ENCODE data around the gene DCDC2B.

The DCDC2B gene

DNA sequence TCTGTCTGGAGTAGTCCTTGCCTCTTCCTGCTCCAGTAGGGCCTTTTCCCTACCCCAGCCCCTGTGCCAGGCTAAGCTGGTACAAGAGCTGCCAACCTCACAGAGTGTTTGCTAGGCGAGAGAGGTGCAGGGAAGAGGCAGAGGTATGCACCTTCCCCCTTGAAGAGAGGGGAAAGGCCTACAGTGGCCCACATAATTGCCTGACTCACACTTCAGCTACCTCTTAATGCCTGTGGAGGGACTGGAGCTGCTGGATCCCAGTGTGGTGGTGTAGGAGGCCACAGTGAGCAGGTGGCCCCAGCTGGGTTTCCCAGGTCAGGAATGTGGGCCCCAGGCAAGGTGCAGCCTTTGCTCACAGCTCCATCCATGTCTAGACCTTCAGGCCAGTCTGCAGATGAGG is 11.8 kb upstream of the DCDC2B start:
- no peak for DNase-seq

DNA sequence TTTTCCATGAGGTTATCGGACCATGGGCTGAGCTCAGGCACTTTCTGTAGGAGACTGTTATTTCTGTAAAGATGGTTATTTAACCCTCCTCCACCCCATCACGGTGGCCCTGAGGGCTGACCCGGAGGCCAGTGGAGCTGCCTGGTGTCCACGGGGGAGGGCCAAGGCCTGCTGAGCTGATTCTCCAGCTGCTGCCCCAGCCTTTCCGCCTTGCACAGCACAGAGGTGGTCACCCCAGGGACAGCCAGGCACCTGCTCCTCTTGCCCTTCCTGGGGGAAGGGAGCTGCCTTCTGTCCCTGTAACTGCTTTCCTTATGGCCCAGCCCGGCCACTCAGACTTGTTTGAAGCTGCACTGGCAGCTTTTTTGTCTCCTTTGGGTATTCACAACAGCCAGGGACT is 11.1 kb upstream of the DCDC2B start:
- DNase-seq, result no peak

DNA sequence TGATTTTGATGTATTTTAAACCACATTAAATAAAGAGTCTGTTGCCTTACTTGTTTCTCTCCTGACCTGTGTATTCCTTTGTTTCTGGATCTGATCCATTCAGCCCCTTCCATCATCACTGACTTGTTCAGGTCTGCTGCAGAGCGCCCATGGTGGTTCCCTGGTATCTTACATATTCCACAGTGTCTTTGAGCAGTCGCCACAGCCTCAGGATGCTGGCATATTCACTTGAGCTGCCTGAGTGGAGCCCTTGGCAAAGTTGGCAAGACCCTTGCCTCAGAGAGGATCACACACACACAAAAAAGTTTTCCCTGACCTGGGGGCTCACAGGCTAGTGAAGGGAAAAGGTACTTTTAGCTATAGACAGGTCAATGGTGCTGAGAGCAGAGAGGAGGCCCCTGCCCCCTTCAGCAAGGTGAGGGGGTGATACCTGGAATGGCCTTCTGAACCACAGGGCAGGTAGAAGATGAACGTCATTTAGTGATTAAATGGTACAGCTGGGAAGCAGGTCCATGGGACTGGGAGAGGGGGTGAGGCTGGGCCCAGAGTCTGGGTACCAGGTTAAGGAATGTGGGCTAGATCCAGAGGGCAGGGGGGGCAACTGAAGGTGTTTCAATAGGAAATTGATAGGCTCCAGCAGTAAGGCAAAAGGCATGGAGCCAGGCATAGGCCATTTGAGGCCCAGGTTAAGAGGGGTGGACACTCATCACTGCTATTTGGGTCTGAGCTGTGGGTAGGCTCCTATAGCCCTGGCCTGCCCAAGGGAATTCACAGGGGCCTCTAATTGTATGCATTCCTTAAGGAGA is 10.4 kb upstream of the DCDC2B start:
- no peak for DNase-seq

DNA sequence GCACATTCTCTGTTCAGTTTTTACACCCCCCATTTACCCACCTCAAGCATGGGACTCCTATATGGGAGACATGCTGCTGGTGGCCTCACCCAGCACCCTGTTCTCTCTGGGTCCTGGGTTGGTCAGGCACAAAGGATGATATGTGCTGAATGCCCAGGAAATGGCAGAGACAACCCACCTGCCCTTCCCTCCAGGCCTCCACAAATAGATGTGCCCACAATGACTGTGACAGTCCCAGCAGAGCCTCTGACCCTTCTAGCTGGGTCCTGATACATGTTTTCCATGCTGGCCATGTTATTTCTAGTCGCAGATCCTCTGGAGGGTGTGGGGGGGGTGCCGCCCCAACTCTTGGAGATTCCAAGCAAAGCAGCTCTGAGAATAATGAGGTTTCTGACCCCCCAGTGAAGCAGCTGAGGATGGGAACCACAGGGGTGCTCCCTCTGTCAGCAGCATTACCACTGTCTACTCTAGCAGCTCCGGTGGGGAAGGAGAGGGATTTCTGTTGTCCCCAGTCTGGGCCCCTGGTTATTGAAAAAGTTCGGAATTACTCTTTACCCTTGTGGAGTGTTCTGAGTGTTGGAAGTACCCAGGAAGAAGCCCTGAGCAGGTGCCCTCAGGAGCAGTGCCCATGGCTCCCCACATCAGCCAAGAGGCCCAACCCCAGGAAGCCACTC is 9.7 kb upstream of the DCDC2B start:
- no peak for DNase-seq

DNA sequence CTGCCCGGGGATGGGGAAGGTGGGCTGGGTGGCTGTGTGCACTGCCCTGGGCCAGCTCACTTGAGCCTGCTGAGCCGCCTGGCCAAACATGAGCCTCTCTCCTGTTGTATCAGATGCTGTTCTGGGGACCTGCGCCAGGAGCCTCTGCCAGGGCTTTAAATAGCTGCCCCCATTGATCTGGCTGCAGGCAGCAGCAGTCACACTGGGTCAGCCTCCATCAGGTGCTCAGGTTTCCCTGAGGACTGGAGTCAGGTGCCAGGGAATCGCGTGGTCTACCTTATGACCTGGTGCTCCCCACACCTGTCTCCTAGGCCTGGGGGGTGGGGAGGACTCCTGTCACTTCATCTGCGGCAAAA is 9.2 kb upstream of the DCDC2B start:
- DNase-seq, result peak; percentile 45

DNA sequence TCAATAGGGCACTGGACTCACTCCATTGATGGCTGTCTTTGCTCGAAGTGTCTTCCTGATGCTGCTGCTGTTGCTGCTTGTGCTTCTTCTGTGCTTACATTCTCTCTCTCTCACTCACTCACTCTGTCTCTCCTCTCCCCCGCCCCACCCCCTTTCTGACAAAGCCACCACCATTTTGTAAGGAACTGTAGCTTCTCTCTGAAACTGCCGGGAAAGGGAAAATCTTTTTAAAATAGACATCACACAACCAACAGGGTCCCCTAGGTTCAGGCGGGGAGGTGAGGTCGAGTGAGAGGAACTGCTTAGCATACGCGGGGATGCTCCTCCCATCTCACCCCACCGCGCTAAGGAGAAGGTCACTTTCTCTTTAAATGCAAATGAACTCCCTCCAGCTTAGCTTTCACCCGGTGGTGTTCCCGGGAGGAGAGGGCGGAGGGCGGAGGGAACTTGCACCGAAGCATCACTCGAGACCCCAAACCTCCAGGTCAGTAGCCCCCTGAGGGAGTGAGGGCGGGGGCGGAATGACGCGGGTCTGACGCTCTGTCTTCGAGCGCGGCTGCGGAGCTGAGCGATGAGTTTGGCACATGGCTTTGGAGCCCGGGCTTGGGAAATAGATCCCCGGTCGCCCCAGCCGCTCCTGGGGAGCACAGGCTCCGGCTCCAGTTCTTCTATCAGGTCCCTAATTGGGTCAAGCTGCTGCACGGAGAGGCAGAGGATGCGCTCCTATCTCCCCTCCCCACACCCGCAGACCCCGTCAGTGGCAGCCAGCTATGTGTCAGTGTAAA is 8.5 kb upstream of the DCDC2B start, which contains the start of gene CCDC28B:
Gene CCDC28B (plus strand): TSS at position 370 of the 785 bp plus-strand sequence. CDS start 1,341 bp downstream, outside the sequence.
- peak; percentile 62 for DNase-seq

DNA sequence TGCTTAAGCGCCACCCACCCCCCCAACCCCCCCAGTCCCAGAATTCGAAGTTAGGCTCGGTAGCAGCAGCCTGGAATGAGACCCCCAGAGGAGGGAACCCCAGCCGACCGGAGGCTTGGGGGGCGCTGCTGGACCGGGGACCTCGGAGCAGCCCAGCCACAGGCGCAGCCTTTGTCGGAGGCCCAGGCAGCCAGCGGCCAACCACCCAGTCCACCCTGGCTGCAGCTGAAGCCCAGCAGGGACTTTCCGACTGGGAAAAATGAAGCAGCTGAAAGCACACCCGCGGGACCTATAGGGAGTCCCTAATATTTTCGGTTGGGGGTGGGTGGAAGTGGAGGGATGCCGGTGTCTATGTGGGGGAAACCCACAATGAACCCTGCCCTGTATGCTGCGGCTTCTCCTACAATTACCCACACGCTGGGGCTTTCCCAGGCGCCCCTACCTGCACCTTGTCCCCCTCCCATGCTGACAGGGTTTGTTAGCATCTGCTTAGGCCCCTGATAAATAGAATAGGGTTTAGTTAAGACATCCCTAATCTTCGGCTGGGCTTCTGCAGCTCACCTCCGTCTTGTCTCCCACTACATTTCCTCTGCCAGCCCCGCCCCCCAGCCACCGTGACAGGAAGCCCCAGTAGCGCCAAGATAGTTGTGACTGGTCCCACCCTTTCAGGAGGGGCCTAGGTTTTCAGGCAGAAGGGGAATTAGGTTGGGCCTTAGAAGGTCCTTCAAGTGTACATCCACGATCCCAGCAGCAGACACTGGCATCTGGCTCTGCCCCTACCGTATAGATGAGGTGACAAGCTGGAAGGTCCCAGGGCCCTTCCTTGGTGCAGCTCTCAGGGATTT is 7.7 kb upstream of the DCDC2B start:
- DNase-seq, result no peak

DNA sequence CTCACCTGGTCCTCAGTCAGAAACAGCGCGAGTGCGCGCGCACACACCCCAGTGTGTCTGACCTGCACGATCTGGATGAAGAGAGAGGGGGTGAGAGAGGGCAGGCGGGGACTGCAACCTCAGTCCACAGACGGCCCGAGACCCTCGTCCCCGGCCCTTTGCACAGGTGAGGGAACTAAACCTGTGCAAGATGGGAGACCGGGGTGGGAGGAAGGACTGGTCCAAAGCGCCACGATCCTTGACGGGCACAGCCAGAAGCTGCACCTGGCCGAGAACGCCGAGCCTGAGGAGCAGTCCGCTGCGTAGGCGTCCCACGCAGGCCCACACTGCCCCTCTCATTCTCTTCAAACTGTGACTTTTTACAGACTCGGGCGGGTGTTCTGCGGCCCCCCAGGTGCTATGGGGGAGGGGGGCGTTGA is 3.9 kb upstream of the DCDC2B start:
- DNase-seq, result no peak

DNA sequence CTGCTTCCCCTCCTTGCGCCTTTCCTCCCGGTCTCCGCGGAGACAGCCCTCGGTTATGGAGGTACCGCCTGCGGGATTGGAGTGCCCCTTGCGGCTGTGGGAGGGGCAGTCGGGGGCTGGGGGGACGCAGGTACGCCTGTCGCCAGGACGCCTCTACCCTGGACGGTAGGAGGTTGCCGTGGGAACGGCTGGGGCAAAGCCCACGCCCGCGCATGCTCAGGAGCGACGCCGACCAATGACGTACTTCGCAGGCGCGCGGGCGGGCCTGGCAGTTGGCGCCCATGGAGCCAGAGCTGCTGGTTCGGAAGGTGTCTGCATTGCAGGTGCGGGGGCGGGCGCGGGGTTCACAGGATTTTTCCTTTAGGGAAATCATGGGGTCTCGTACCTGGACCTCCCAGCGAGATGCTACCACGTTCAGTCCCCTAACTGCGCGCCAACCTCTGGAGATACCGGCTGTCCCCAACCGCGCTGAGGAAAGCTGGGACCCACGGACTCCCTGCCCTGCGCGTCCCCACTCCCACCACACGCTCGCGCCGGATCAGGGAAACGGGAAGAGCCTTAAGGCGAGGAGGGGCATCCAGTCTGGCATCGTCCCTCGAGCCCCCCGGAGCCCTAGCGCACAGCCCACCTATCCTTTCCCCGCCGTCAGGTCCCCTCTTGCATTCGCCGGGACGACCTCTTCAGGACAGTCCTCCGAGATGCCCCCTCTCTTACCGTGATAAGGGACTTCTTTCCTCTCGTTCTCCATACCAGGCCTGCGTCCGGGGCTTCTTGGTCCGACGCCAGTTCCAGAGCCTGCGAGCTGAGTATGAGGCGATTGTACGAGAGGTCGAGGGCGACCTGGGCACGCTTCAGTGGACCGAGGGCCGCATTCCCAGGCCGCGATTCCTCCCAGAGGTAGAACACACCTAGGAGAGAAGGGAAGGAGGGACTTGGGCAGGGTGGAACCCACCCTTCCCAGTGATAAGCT is 3.2 kb upstream of the DCDC2B start, which contains the start of gene IQCC:
Gene IQCC (plus strand): TSS at position 271 of the 970 bp plus-strand sequence. CDS start 11 bp downstream, at position 282.
- peak; percentile 96 for DNase-seq

DNA sequence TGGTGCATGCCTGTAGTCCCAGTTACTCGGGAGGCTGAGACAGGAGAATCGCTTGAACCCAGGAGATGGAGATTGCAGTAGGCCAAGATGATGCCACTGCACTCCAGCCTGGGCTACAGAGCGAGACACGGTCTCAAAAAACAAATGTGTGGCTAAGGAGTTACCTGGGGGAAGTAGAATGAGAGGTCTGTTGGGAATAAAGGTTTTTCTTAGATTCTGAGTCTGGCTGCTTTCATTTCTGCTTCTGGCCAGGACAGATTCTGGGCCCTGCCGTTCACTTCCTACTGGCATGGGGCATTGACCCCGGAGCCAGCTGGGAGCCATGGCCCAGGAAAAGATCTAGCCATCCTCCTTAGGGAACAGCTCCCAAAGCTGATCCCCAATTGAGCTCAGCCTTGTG is 420 bp upstream of the DCDC2B start:
- no peak for DNase-seq

DNA sequence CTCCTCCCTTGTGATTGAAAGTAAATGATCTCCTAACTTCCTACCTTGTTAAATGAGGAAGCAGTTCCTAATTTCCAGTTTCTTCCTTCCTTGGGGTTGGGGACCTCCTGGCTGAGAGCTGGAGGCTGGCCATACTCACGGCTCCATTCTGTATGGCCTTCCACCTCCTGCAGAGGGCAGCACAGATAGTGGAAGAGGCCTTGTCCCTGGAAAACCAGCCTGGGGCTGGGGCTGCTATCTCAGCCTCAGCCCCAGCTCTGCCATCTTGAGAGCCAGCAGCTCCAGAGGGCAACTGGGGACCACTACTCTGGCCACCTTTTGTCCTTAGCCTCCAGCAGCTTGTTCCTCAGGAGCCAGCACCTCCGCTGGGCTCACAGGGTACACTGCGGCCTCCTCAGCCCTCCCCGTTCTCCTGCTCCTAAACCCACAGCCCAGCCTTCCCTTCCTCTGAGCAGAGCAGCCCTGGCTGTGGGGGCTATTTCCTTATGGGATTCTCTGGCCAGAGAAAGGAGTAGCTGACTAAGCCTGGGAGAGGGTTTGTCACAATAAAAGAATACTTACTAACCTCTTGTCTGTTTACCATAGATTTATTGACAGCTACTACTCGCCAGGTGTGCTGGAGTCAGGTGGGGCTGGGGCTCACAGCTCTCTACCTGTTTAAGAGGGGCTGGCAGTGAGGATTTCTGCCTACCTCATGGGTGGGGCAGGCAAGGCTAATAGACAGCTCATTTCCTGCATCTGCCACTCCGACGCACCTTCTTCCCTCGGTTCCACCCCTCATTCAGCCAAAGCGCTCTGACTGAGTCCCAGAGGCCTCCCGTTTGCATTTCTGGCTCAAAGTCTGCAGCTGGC is 7.0 kb downstream of the DCDC2B start:
- peak; percentile 43 for DNase-seq

DNA sequence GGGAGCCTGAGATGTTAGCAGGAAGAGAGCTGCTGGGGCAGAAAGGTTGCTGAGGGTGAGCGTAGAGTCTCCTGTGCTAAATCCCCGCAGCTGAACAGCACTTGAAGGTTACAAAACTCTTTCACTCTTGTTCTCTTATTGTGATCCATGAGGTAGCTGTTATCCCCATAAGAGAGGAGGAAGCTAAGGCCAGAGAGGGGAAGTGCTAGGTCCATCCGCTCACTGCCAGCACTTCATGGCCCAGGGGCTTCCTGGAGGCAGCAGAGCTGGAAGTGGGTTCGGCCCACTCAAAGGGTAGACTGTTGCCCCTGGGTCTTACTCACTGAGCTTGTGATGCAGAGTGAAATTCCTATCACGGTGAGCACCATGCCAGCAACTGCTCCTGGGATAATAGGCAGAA is 7.7 kb downstream of the DCDC2B start:
- DNase-seq, result no peak

DNA sequence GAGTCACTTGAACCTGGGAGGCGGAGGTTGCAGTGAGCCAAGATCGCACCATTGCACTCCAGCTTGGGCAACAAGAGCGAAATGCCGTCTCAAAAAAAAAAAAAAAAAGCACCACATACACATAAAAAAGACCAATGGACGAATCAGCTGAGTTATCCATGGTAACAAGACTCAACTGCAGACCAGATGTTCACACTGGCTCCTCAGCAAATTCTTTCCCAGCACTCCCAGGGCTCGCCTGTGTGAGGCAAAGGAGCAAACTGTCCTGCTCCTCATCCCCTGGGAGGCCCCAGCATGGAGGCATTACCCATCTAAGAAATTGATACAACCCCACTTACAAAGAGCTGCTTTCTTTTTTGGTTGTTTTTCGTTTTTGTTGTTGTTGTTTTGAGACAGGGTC is 10.1 kb downstream of the DCDC2B start:
- no peak for DNase-seq

DNA sequence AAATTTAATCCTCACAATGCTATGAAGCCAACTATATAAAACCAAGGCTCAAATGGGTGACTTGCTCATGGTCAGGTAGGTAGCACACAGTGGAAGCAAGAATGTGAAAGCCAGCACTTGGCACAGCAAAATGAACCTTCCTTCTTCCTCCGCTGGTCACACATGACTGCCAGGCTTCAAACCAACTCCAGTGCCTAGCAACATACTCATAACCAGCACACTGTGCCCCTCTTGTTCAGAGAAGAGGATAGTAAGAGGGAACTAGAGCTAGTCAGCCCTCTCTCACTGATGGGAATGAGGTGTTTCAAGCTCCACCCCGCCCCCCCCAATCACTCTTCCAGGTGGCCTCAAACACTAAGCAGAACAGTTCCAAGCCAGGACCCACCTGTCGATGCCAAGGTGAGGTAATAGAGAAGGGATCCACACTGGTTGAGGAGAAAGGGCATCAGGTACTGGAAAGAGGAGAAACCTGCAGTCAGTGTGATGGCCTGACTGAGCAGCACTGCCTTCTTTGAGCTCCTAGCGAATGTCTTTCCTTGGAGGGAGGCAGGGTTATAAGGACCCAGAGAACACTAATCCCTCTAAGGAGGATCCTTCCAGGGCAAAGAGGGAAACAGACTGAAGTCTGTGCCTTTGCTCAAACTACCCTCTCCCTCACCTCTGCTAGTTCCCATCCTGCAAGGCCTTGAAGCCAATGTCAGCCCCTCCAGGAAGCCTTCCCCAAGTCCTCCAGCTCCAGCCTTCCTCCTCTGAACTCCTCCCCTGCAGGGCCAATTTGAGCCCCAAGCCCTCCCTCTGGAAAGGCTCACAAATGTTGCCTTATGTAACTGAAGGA is 12.1 kb downstream of the DCDC2B start:
- DNase-seq, result no peak

DNA sequence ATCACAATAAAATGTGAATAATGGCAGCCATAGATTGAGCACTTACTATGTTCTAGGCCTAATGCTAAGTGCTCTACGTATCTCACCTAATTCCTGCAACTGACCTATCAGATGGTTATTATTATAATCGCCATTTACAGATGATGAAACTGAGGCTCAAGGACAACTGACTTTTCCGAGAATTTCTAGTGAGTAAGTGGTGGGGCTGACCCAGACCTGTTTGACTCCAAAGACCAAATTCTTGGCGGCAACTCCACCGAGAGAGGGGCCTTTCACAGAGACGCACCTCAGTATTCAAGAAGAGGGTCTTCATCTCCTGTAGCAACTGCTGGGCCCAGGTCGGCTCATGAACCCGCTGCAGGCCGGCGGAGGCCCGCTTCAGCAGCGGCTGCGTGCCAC is 12.7 kb downstream of the DCDC2B start:
- no peak for DNase-seq

DNA sequence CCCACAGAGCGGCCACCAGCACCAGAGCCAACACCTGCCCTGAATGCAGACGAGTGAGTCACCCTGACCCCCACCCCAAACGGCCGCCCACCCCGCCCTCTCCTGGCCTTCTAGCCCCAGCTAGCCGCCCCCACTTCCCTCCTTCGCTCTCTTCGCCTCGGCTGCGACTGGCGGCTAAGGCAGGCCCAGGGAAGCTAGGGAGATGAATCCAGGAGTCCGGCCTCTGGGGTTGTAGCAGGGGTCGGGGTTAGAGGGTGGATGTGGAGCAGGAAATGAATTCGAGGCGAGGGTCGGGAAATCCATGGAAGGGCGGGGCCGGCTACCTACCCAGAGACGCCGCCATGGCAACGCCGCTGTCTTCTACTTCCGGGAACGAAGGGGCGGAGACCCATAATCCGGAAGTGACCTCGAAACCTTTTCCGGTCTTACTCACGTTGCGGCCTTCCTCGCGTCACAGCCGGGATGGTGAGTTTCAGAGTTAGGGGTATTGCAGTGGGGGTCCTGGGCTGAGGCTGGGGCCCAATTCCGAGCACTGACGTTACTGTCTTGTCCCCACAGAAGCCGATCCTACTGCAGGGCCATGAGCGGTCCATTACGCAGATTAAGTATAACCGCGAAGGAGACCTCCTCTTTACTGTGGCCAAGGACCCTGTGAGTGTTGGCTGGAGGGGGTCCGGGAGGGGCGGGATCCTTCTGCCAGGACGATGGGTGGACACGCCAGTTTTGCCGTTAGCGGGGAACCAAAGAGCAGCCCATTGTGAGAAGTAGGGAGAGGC is 13.3 kb downstream of the DCDC2B start, which contains the start of the genes EIF3I and TMEM234:
Gene EIF3I (plus strand): TSS at position 428 of the 776 bp plus-strand sequence. CDS start 35 bp downstream, at position 463.
Gene TMEM234 (minus strand): TSS at position 374 of the 776 bp plus-strand sequence. CDS start 31 bp downstream, at position 343.
- DNase-seq, result peak; percentile 95

DNA sequence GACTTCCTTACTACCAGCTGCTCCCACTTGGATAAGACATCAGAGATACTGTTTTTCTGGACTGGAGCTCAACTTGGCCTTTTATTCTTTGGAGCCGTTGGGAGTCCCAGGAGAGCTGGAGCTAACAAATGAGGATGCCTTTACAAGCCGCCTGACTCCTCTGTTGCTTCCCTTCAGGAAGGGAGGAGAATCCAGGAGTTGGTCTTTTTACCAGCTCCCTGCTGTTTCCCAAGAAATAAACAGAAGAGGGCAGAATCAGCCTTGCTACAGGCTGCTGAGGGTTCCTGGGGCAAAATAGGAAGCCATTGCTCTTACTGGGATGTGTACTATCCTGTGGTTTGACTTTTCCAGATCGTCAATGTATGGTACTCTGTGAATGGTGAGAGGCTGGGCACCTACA is 14.8 kb downstream of the DCDC2B start:
- no peak for DNase-seq

DNA sequence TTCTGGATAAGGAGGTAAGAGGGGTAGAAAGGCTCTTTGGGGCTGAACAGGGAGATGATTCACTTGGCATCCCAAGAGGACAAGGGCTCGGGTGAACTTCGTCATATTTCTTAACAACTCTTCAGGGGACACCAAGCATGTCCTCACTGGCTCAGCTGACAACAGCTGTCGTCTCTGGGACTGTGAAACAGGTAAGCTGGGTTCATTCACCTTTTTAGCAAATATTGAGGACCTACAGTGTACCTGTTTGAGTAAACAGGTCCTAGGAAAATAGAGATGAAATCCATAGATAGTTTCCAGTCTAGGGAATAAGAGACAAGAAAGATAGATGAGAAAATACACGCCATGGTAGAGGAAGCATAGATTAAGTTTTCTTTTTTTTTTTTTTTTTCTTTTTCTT is 15.4 kb downstream of the DCDC2B start:
- no peak for DNase-seq

All from NCI-H345 (cell line).